ENCODE data around the gene RHOT2. TPM values are rescaled to one million over a fixed set of nuclear protein-coding genes. Genes with fewer than 3 reads are reported as not detected.

RHOT2 gene
- total and polyA plus RNA-seq, 9 of the 15 experiments (the other 6 are each of a cell fraction or from before 2014, with no cell fraction given): 5.0 to 373 (median 112) TPM

DNA sequence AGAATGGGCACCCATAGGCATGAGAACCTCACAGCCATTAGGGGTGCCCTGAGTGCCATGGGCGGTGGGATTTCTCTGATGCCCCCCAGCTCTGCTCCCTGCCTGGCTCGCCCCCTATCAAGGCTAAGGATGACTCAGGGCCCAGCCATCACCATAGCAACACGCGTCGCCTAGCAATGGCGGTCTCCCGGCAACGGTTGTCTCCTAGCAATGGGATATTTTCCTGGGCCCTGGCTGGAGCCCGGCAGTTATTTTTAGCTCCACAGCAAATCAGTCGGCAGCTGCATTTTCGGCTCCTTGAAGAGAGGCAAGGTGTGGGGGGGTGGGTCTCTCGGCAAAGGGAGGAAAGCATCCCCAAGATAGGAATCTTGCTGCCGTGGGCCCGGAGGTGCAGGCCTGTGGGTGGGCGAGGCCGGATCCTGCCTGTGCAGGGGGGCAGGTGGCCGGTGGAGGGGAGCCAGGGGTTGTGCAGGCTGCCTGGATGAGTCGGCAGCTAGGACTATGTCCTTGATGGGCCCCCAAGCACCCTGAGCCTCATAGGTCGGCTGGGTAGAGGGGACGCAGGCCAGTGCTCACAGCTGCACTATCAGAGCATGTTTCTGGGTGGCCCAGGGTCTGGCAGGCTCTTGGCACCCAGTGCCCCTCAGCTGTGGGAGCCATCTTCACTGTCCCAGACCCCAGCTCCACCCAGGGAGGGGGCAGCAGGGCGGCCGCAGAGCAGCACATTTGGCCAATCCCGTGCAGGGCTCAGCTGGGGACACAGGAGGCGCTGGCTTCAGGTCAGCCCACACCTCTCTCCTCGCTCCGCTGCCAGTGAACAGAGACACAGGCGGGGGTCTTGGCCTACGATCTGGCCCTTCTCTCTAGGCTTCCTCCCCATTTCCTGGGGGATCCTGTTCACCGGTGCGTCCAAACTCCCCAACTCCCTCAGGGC, 41.9 kb downstream of the RHOT2 start (continued):
- TF ChIP-seq, protein P1, sequence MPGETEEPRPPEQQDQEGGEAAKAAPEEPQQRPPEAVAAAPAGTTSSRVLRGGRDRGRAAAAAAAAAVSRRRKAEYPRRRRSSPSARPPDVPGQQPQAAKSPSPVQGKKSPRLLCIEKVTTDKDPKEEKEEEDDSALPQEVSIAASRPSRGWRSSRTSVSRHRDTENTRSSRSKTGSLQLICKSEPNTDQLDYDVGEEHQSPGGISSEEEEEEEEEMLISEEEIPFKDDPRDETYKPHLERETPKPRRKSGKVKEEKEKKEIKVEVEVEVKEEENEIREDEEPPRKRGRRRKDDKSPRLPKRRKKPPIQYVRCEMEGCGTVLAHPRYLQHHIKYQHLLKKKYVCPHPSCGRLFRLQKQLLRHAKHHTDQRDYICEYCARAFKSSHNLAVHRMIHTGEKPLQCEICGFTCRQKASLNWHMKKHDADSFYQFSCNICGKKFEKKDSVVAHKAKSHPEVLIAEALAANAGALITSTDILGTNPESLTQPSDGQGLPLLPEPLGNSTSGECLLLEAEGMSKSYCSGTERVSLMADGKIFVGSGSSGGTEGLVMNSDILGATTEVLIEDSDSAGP (CRISPR knock-in tag; IDR thresholded peaks at IDR 0.05): no peak
- TF ChIP-seq HOXB6 (CRISPR knock-in tag; IDR thresholded peaks at IDR 0.05; ENCODE audit: borderline replicate concordance): no peak
- TF ChIP-seq TAF1 (IDR thresholded peaks at IDR 0.05; ENCODE audit: control insufficient read depth, extremely low read depth, insufficient read depth, low read length, severe bottlenecking): no peak
- no peak for TF ChIP-seq MTA3 (IDR thresholded peaks at IDR 0.05; ENCODE audit: borderline replicate concordance)
- TF ChIP-seq RNF2 (IDR thresholded peaks at IDR 0.05): peak; percentile 97
- TF ChIP-seq, protein P2, sequence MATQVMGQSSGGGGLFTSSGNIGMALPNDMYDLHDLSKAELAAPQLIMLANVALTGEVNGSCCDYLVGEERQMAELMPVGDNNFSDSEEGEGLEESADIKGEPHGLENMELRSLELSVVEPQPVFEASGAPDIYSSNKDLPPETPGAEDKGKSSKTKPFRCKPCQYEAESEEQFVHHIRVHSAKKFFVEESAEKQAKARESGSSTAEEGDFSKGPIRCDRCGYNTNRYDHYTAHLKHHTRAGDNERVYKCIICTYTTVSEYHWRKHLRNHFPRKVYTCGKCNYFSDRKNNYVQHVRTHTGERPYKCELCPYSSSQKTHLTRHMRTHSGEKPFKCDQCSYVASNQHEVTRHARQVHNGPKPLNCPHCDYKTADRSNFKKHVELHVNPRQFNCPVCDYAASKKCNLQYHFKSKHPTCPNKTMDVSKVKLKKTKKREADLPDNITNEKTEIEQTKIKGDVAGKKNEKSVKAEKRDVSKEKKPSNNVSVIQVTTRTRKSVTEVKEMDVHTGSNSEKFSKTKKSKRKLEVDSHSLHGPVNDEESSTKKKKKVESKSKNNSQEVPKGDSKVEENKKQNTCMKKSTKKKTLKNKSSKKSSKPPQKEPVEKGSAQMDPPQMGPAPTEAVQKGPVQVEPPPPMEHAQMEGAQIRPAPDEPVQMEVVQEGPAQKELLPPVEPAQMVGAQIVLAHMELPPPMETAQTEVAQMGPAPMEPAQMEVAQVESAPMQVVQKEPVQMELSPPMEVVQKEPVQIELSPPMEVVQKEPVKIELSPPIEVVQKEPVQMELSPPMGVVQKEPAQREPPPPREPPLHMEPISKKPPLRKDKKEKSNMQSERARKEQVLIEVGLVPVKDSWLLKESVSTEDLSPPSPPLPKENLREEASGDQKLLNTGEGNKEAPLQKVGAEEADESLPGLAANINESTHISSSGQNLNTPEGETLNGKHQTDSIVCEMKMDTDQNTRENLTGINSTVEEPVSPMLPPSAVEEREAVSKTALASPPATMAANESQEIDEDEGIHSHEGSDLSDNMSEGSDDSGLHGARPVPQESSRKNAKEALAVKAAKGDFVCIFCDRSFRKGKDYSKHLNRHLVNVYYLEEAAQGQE (IDR thresholded peaks at IDR 0.05; ENCODE audit: borderline replicate concordance): no peak
- TF ChIP-seq, protein P2 (CRISPR knock-in tag; IDR thresholded peaks at IDR 0.05; ENCODE audit: low read depth): no peak
- TF ChIP-seq, protein P3, sequence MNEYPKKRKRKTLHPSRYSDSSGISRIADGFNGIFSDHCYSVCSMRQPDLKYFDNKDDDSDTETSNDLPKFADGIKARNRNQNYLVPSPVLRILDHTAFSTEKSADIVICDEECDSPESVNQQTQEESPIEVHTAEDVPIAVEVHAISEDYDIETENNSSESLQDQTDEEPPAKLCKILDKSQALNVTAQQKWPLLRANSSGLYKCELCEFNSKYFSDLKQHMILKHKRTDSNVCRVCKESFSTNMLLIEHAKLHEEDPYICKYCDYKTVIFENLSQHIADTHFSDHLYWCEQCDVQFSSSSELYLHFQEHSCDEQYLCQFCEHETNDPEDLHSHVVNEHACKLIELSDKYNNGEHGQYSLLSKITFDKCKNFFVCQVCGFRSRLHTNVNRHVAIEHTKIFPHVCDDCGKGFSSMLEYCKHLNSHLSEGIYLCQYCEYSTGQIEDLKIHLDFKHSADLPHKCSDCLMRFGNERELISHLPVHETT (CRISPR knock-in tag; conservative IDR thresholded peaks at IDR 0.05 in 1 of 2, IDR thresholded peaks at IDR 0.05 in 1 of 2): no peak
- no peak for TF ChIP-seq CBFA2T3 (IDR thresholded peaks at IDR 0.05)
- peak; percentile 100 for TF ChIP-seq BMI1 (IDR thresholded peaks at IDR 0.05; ENCODE audit: low read length)

All from K562 (cell line).